HL-60/S4 treated with phorbol 12-myristate 13-acetate at 8.2 ng/mL for 4 days and 3 days (cell line): ENCODE measurements around the gene KIF26A.

Source experiments
- in situ Hi-C: fragments of 300-500 bp; cut with MboI; formaldehyde crosslinking; loops from 2 replicates; pipeline ENCODE4 v1.15.0; 2022; ENCODE audit warnings: low sequenced_read_pairs

The KIF26A gene

GRCh38 chr14:104111301-104112112 lies 26.9 kb upstream of the KIF26A start:
- in situ Hi-C loops, result no loop called here

DNA sequence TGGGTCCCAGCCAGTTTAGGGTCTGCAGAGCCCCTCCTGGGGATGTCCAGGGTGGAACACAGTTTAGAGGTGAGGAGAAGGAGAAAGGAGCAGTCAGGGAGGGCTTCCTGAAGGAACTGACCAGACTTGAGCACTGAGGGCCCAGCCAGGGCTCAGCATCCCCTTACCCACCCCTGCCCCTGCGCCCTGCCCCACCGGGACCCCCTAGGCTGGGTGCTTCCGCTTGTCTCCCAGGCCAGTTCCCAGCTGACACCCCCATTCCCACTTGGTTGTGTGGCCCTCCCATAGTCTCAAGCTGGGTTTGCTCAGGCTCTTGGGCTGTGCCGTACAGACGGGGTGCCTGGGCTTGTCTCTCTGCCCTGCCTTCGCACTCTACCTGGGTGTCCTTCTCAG lies 26.3 kb upstream of the KIF26A start:
- in situ Hi-C loops, result no loop called here

GRCh38 chr14:104112609-104113571 lies 25.5 kb upstream of the KIF26A start:
- in situ Hi-C loops, result no loop called here

DNA sequence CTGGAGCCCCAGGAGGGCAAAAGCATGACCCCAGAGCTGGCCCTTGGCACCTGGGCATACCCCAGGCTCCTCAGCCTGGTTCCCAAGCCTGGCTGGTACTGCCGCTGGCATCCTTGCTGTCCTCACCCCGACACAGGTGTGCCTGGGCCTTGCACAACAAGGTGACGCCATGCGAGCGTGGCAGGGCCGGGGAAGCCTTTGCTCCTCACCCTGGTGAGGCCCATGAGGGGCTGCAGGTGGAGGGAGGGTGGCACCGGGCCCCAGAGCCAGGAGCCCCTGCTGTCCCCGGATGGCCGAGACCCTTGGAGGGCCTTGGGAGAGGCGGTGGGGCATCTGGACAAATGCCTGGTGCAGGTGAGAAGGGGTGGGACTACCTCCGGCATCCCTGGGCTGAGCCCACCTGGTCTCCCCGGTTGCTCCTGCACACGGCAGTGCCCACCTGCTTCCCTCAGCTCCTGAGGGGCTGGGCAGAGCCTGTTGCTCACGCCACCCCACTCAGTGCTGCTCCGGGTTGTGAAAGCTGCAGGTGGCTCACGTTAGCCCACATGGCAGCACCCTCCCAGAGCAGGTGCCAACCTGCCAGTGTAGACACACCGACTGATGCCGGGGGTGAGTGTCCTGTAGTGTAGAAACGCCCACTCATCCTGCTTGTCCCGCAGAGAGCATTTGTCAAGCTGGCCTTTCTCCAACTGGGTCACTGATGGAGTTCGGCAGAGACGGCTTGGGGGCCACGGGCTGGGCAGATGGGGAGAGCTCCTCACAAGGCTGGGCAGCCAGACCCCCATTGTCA lies 24.6 kb upstream of the KIF26A start:
- in situ Hi-C loops, result no loop called here

GRCh38 chr14:104114421-104115130 lies 23.8 kb upstream of the KIF26A start:
- in situ Hi-C loops, result no loop called here

DNA sequence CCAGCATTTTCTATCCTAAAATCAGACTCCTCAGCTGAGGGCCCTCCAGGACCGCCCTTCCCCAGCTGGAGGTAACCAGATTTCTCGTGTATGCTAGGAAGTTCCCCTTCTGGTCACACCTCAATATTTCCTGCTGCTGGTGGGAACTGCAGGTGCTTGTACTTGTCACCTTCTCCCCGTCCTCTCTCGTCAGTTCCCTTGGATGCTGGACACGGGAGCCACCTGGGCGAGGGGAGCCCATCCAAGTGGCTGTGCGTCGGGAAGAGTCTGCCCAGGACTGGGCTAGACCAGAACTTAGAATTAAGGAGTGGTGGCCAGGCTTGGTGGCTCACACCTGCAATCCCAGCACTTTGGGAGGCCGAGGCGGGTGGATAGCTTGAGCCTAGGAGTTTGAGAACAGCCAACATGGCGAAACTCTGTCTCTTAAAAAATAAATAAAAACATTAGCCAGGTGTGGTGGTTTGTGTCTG lies 23.2 kb upstream of the KIF26A start:
- in situ Hi-C loops, result no loop called here

DNA sequence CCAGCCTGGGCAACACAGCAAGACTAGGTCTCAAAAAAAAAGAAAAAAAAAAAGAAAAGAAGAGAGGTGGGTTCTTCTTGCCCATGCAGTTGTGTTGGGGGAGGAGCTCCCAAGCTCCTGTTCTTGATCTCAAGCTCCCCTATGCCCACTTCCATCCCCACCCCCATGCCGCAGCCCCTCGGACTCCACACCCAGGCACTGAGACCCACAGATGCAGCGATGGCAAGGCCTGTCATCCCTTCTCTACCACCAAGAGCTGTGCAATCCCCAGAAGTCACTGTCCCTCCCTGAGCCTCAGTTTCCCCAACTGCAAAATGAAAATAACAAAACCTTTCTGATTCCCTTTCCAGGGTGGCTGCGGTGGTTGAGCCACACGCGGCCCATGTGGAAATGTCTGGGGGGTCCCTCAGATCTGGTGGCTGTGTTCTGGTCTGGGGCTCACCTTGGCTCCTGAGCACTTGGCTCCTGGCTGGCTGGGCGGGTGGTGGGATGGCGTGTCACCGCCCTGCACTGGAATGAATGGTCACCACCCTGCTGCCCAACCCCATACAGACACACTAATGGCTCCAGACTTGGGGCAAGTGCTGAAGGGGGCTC lies 22.6 kb upstream of the KIF26A start:
- in situ Hi-C loops, result no loop called here

DNA sequence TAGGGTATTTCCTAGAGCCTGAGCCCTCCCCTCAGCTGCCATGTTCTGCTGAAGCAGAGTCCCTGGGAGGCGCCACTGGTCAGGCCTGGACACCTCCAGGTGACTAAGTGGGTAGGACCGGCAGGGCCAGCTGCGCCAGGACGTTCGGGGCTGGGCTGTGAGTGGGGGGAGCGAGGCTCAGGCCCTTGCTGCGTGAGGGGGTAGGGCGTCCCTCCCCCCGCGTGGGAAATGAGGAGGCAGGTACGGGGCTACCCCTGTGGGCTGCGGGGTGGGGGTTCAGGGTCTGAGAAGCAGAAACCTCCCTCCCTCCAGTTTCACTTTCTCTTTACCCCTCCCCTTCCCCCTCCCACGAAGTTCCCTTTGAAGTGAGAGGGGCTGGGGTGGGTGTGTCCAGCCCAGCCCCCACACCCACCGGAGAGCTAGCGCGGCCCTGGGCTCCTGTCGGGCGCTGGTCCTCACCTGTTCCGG lies 22.1 kb upstream of the KIF26A start:
- in situ Hi-C loops, result no loop called here

GRCh38 chr14:104116756-104117340 lies 21.5 kb upstream of the KIF26A start:
- in situ Hi-C loops, result no loop called here

- in situ Hi-C loops, result no loop called here
These were observed 20.9 kb upstream of the KIF26A start for GRCh38 chr14:104117341-104118005.

DNA sequence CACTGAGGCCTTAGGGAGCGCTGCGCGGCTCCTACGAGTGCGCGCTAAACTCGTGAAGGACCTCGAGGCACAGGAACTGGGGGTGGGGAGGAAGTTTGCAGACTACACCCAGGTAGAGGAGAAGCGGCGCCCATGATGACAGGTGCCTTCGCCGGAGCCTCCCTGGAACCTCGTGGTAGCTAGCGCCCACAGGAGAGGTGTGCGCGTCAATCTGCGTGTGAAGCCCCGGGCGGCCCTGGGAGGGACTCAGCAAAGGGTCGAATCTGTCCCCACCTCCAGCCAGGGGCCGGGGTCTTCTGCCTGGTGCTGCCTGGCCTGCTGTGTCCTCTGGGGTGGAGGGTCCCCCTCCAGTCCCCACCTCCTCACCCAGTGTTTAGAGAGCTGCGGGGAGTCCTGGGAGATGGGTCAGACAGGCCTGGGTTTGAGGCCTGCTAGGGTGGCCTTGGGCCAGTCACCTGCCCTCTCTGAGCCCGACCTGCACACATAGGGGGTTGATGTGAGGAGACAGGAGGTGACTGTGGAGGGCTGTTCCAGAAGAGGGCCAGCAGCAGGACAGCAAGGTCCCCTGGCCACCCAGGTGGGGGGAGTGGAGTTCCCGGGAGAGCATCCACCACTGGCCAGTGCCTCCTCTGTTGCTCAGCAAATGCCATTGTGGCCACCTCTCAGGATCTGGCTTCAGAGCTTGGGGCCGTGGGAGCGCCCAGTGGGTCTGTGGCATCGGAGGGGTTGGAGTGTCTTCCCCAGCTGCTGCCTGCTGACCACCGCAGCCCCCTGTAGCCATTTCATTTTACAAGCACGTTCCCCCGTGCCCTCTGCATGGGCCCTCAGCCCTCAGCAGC lies 20.2 kb upstream of the KIF26A start:
- in situ Hi-C loops, result no loop called here

DNA sequence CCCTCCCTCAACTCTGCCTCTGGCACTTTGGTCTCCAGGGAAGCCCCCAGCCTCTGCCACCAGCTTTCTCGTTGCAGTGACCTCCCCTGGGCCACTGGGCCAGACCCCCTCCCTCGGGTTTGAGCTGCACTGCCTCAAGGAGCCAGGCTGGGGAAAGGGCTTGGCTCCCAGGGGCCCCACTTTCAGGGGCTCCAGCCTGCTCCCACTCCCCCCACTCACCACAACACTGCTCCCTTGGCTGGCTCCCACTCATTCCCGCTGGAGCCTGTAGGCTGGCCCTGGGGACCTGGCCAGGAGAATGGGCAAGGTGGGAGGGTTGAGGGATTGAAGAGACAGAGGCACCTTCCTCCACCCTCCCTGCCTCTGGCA lies 19.3 kb upstream of the KIF26A start:
- in situ Hi-C loops, result no loop called here

- in situ Hi-C loops, result no loop called here
These were observed 18.7 kb upstream of the KIF26A start for GRCh38 chr14:104119488-104120251.

GRCh38 chr14:104120281-104120741 lies 18.1 kb upstream of the KIF26A start:
- in situ Hi-C loops, result no loop called here

DNA sequence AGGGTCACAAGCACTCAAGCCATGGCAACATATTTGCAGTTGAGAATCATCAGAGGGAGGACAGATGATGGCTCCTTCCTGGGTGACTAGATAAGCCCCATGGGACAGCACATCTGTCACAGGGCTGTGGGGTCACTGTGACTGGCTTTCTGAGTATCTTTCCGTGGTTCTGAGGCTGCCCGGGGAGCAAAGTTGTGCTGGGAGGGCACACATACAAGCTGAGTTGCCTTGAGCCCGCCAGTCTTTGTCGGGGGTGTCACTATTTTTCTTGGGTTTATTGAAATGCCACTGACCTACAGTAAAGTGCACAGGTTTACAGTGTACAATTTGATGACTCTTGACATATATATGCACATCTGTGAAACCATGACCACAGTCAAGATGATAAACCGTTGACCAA lies 17.2 kb upstream of the KIF26A start:
- in situ Hi-C loops, result no loop called here

DNA sequence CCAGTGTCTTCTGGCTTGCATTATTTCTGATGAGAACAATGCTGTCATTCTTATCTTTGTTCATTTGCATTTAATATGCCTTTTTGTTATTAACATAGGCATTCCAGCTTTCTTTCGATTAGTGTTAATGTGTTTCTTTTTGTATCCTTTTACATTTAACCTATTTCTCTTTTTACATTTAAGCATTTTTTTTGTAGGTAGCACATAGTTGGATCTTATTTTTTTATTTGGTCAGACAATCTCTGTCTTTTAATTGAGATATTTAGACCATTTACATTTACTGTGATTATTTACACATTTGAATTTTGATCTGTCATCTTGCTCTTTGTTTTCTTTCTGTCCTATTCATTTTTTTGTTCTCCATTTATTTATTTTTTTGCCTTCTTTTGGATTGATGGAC lies 14.5 kb upstream of the KIF26A start:
- in situ Hi-C loops, result no loop called here

GRCh38 chr14:104125011-104125410 lies 13.4 kb upstream of the KIF26A start:
- in situ Hi-C loops, result no loop called here
